A549 (cell line): Measurements from ENCODE around the gene SERPINE2. TPM values are rescaled to one million over a fixed set of nuclear protein-coding genes. Genes with fewer than 3 reads are reported as not detected.

Experiments used
- ATAC-seq, 2 experiments: fragments of 200-7000 bp in 1 of 2; fragments of >200 bp in 1 of 2; cut with Nextera tagmentation in 1 of 2; cut with Tn5 transposase in 1 of 2; 3 replicates each; pipeline versions ENCODE4 v1.8.0 to v1.9.1; 2018 to 2020; ENCODE audit warnings: mild to moderate bottlenecking in 1 of 2, moderate library complexity in 1 of 2
- CTCF ChIA-PET: fragments of 300-600 bp; sonication (Branson Sonifier 250); formaldehyde crosslinking; extraction: SDS; loops from one replicate; lab custom pipeline; 2021; ENCODE audit warnings: antibody characterized with exemption, inconsistent platforms; lab: Yijun Ruan, JAX
- POLR2A ChIA-PET: fragments of 350-600 bp; formaldehyde crosslinking; extraction: SDS; loops from one replicate; lab custom pipeline; 2021; ENCODE audit warnings: antibody characterized with exemption, inconsistent platforms; lab: Yijun Ruan, JAX
- DNase-seq, 2 experiments: peaks; one replicate each; pipeline versions ENCODE4 v3.0.0 to v3.0.0-alpha.2; 2011 to 2016; ENCODE audit warnings: low read depth in 1 of 2, low spot score in 1 of 2
- FAIRE-seq: peaks from 2 replicates; lab custom pipeline; 2011; peaks lifted over from hg19 to GRCh38; lab: Jason Lieb, UNC
- H3K27ac ChIP-seq, 2 experiments: fragments of >200 bp; sonication (Bioruptor Twin); formaldehyde crosslinking; 3 replicates each; pipeline ENCODE4 v1.5.1; 2016 to 2017
- H3K4me1 ChIP-seq: fragments of >200 bp; sonication (Bioruptor Twin); formaldehyde crosslinking; 3 replicates; pipeline ENCODE4 v1.6.1; 2016
- H3K4me2 ChIP-seq: fragments of >200 bp; sonication (Bioruptor Twin); formaldehyde crosslinking; 3 replicates; pipeline ENCODE4 v1.6.1; 2016
- H3K4me3 ChIP-seq: fragments of >200 bp; sonication (Bioruptor Twin); formaldehyde crosslinking; 3 replicates; pipeline ENCODE4 v1.5.1; 2016
- H3K9me3 ChIP-seq: fragments of >200 bp; sonication (Bioruptor Twin); formaldehyde crosslinking; 3 replicates; pipeline ENCODE4 v1.6.1; 2016
- ATOH8 ChIP-seq: fragments of 250-450 bp; sonication (Bioruptor Pico); IDR thresholded peaks from 2 replicates; pipeline ENCODE4 v1.5.0; 2020; ENCODE audit warnings: low read depth, mild to moderate bottlenecking, moderate library complexity
- GATA3 ChIP-seq: IDR thresholded peaks from 2 replicates; pipeline ENCODE4 v1.6.1; 2012; ENCODE audit warnings: borderline replicate concordance
- HOXB5 ChIP-seq: fragments of 250-450 bp; sonication (Bioruptor Pico); IDR thresholded peaks from 2 replicates; pipeline ENCODE4 v1.5.0; 2020; ENCODE audit warnings: mild to moderate bottlenecking, moderate library complexity
- JUN ChIP-seq, 2 experiments: fragments of >200 bp; sonication (Bioruptor Twin); formaldehyde crosslinking; IDR thresholded peaks; 2 replicates in 1 of 2; 3 replicates in 1 of 2; pipeline ENCODE4 v1.6.1; 2016 to 2017
- MAFK ChIP-seq: fragments of 450-650 bp; IDR thresholded peaks from 2 replicates; pipeline ENCODE4 v1.6.1; 2014; ENCODE audit not compliant: partially characterized antibody
- MYC ChIP-seq: IDR thresholded peaks from 2 replicates; pipeline ENCODE4 v1.6.1; 2012; ENCODE audit warnings: mild to moderate bottlenecking, inconsistent platforms, low read length, improper control_type of control experiment, borderline replicate concordance
- PHF8 ChIP-seq: fragments of 200-600 bp; sonication (generic); IDR thresholded peaks from 2 replicates; pipeline ENCODE4 v1.6.1; 2016; ENCODE audit warnings: low read depth, mild to moderate bottlenecking, antibody characterized with exemption, moderate library complexity, borderline replicate concordance
- RFX5 ChIP-seq: fragments of 450-650 bp; IDR thresholded peaks from 2 replicates; pipeline ENCODE4 v1.7.1; 2014; ENCODE audit warnings: antibody characterized with exemption, mild to moderate bottlenecking, moderate library complexity
- TFCP2L1 ChIP-seq: fragments of 250-450 bp; sonication (Bioruptor Pico); IDR thresholded peaks from 2 replicates; pipeline ENCODE4 v1.5.0; 2021; ENCODE audit warnings: mild to moderate bottlenecking
- ZNF302 ChIP-seq: fragments of 250-450 bp; sonication (Bioruptor Pico); IDR thresholded peaks from 2 replicates; pipeline ENCODE4 v1.9.0; 2021; ENCODE audit warnings: inconsistent platforms, mild to moderate bottlenecking, moderate library complexity
- WGBS: methylation state at CpG from one replicate; pipeline ENCODE4 v1.1.6; 2017; ENCODE audit errors: missing lambda C conversion rate; 5-methylcytosine and 5-hydroxymethylcytosine counted together
- polyA plus RNA-seq, 4 experiments: library from polyadenylated mRNA; depleted of rRNA in 3 of 4; stranded (reverse); fragments of >200 nt; fragmentation: RNase III in 1 of 4; extraction: RNeasy Plus Mini Kit Qiagen cat#74134 plus additional on column Dnase treatment in 1 of 4; gene quantifications; 2 replicates in 3 of 4; 3 replicates in 1 of 4; pipeline ENCODE4 v1.2.3, GENCODE V29; 2011 to 2017
- TF ChIP-seq, protein P1 (sequence below): fragments of >200 bp; sonication (Bioruptor Twin); formaldehyde crosslinking; IDR thresholded peaks from 3 replicates; pipeline ENCODE4 v1.5.1; 2016
- TF ChIP-seq, protein P2 (sequence below): fragments of 150-350 bp; IDR thresholded peaks from 2 replicates; pipeline ENCODE4 v1.6.1; 2014; ENCODE audit warnings: low read depth, mild to moderate bottlenecking, low read length
- TF ChIP-seq, protein P3 (sequence below): IDR thresholded peaks from 2 replicates; pipeline ENCODE4 v1.6.1; 2012

SERPINE2 gene
- polyA plus RNA-seq, 2 of the 4 experiments (the other 2 are of a cell fraction) = 58.6 to 88.2 TPM

DNA sequence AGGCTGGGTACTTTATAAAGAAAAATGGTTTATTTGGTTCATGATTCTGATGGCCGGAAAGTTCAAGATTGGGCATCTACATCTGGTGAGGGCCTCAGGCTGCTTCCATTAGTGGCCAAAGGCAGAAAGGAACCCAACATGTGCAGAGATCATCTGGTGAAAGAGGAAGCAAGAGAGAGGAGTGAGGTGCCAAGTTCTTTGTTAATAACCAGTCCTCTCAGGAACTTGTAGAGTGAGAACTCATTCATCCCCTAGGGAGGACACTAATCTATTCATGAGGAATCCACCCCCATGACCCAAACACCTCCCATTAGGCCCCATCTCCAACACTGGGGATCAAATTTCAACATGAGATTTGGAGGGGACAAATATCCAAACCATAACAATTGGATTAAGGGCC, 17.8 kb upstream of the SERPINE2 start:
- H3K4me1 ChIP-seq = no peaks in the 10 kb centered on the region
- no peak overlapping the region for H3K4me2 ChIP-seq
- FAIRE-seq = no peak
- TF ChIP-seq, protein P1, sequence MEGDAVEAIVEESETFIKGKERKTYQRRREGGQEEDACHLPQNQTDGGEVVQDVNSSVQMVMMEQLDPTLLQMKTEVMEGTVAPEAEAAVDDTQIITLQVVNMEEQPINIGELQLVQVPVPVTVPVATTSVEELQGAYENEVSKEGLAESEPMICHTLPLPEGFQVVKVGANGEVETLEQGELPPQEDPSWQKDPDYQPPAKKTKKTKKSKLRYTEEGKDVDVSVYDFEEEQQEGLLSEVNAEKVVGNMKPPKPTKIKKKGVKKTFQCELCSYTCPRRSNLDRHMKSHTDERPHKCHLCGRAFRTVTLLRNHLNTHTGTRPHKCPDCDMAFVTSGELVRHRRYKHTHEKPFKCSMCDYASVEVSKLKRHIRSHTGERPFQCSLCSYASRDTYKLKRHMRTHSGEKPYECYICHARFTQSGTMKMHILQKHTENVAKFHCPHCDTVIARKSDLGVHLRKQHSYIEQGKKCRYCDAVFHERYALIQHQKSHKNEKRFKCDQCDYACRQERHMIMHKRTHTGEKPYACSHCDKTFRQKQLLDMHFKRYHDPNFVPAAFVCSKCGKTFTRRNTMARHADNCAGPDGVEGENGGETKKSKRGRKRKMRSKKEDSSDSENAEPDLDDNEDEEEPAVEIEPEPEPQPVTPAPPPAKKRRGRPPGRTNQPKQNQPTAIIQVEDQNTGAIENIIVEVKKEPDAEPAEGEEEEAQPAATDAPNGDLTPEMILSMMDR = no peak
- TF ChIP-seq JUN (IDR thresholded peaks at IDR 0.05) = no peak
- TF ChIP-seq, protein P2, sequence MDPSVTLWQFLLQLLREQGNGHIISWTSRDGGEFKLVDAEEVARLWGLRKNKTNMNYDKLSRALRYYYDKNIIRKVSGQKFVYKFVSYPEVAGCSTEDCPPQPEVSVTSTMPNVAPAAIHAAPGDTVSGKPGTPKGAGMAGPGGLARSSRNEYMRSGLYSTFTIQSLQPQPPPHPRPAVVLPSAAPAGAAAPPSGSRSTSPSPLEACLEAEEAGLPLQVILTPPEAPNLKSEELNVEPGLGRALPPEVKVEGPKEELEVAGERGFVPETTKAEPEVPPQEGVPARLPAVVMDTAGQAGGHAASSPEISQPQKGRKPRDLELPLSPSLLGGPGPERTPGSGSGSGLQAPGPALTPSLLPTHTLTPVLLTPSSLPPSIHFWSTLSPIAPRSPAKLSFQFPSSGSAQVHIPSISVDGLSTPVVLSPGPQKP = no peak
- no peak for TF ChIP-seq ATOH8 (CRISPR knock-in tag)
- no peak for TF ChIP-seq TFCP2L1 (CRISPR knock-in tag)
- no peak for TF ChIP-seq GATA3
- TF ChIP-seq, protein P3, sequence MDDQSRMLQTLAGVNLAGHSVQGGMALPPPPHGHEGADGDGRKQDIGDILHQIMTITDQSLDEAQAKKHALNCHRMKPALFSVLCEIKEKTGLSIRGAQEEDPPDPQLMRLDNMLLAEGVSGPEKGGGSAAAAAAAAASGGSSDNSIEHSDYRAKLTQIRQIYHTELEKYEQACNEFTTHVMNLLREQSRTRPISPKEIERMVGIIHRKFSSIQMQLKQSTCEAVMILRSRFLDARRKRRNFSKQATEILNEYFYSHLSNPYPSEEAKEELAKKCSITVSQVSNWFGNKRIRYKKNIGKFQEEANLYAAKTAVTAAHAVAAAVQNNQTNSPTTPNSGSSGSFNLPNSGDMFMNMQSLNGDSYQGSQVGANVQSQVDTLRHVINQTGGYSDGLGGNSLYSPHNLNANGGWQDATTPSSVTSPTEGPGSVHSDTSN = no peak
- no peak for TF ChIP-seq ZNF302 (CRISPR knock-in tag)
- H3K4me3 ChIP-seq = no peak overlapping the region
- H3K27ac ChIP-seq = no peak overlapping the region
- peaks cover 11% of the 10 kb centered on the region; the same call in 1 of the 3 replicates for H3K9me3 ChIP-seq
- POLR2A ChIA-PET = no interaction called here
- ATAC-seq = no peak
- no peak for DNase-seq
- WGBS = 86% methylated on average over 1 of the region's 1 CpG
- CTCF ChIA-PET = interaction anchor here (1.6 to 2.9 kb wide), 2 partner anchors 63 to 227 kb away, joined by 5 to 18 read pairs; no protein-coding TSS in a partner anchor

GRCh38 chr2:224055101-224055500, 16.0 kb upstream of the SERPINE2 start:
- ATAC-seq (no peak), FAIRE-seq (no peak), DNase-seq (no peak)
- CTCF ChIA-PET = interaction anchor here (4.5 kb wide), 1 partner anchor 62 kb away, joined by 18 read pairs; no protein-coding TSS in a partner anchor
- Histone ChIP-seq H3K9me3 (peaks cover 11% of the 10 kb centered on the region; the same call in 1 of the 3 replicates), H3K27ac (no peak overlapping the region), H3K4me1 (no peaks in the 10 kb centered on the region), H3K4me3 (no peak overlapping the region), H3K4me2 (no peak overlapping the region)
- WGBS = 39% methylated on average over 3 of the region's 3 CpGs
- POLR2A ChIA-PET = no interaction called here
- TF ChIP-seq PHF8 (no peak), RFX5 (no peak)

DNA sequence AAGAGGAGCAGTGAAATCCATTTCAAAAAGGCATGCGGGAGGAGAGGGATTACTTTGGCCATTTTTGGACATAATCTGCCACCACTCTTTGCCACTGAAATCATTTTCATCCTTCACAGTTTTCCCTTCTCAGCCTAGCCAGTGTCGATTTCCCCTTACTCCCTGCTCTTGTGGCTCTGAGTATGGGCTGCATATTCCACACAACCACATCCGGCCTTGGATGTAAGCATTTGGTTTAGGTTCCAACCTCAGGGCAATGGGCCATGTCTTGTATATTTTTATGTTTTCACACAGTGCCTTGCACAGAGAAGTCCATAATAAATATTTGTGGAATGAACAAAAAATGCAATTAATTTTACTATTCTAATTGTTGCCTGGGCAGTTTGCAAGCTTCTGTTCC, 7.7 kb upstream of the SERPINE2 start:
- CTCF ChIA-PET = interaction anchor here (0.5 kb wide), 1 partner anchor 726 kb away, joined by 6 read pairs; no protein-coding TSS in a partner anchor
- POLR2A ChIA-PET = no interaction called here
- Histone ChIP-seq H3K4me3 (no peak overlapping the region), H3K4me1 (no peaks in the 10 kb centered on the region), H3K4me2 (no peak overlapping the region), H3K27ac (no peak overlapping the region), H3K9me3 (no peaks in the 10 kb centered on the region)
- ATAC-seq (no peak), FAIRE-seq (no peak), DNase-seq (no peak)
- TF ChIP-seq, protein P2 = no peak
- TF ChIP-seq JUN (IDR thresholded peaks at IDR 0.05) (no peak), HOXB5 (CRISPR knock-in tag) (no peak), MAFK (no peak), MYC (no peak)
- WGBS = 68% methylated on average over 3 of the region's 3 CpGs
